ENCODE measurements around the gene CCDC51.

Gene CCDC51

DNA sequence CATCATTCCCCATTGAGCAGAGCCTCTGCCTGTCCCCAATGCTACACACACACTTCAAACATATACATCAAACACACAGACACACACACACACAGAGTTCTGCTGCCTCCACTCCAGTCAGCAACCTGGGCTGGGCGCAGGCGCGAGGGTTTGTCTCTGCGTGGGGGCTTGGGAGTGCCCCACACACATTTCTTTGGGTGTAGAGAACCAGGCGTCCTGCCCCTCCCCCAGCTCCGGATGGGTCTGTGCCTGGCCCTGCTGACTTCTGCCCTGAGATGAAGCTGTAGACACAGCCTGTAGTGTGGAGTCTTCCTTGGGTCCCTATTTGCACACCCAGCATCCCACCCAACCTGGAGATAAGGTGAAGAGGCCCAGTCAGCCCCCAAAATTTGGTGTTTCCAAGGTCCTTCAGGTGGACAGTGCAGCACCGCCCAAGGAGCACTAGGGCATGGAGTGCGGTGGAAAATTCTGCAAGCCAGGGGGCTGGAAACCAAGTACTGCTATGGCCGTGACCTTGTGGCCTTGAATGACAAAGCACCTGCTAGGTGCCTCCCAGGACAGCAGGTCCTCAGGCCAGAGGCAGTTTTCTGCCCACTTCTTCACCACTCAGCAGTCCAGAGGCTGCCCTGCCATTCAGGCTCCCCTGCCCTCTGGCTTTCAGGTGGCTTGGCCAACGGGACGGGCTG lies 41.1 kb downstream of the CCDC51 start:
- Histone ChIP-seq H3K4me1 (ENCODE audit: control insufficient read depth, insufficient read depth, low read length, poor library complexity, severe bottlenecking) (no peaks in the 10 kb centered on the region), H3K9me3 (ENCODE audit: control insufficient read depth, low read length) (no peaks in the 10 kb centered on the region), H3K36me3 (ENCODE audit: control insufficient read depth, insufficient read depth, low read length) (peaks cover 13% of the 10 kb centered on the region), H3K27ac (ENCODE audit: low read depth, low read length, severe bottlenecking) (no peak overlapping the region), H3K4me3 (ENCODE audit: extremely low read depth, insufficient read depth, low read length, poor library complexity, severe bottlenecking) (no peak overlapping the region)
- 80 to 81% methylated on average over 7 to 11 of the region's 11 CpGs for WGBS, 2 experiments (ENCODE audit: insufficient coverage in 2 of 2)

DNA sequence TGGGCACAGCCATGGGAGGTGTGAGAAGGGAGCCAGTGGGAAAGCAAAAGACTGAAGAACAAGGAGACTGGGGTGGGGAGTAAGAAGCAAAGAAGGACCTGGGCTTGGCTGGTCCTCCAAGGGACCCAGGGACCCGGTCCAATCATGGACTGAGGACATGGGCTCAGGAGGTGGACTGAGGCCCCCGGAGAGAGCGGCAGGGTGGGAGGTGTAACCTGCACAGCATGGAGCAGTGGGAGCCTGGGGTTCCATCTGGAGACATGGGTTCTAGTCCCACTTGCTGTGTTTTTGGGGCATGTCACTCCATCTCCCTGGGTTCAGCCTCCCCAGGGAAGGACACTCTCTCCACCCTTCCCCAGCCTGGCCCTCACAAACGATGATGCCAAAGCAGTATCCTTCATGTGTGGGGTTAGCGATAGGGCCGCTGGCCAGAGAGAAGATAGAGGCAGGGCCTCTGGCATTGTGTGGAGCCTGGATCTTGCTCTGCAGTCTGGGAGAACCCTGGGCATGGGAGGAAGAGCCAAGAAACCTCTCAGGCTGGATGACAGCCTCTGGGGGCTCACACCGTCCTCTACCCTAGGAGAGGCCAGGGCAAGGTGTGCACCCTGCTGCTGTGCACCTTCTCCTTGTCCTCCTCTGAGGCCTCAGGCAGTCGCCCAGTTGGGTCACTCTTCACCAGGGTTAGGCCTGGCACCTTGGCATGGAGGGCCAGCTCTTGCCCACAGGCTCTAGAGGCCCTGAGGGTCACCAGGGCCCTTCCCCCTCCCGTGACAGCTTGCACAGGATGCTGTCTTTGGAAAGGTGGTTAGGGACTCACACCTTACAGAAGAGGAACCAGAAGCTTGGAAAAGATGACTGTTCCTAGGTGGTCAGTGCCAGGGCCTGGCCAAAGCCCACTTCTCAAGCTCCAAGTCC lies 41.9 kb downstream of the CCDC51 start:
- Histone ChIP-seq H3K27ac (ENCODE audit: low read depth, low read length, severe bottlenecking) (no peak overlapping the region), H3K4me3 (ENCODE audit: extremely low read depth, insufficient read depth, low read length, poor library complexity, severe bottlenecking) (no peak overlapping the region), H3K36me3 (ENCODE audit: control insufficient read depth, insufficient read depth, low read length) (peaks cover 11% of the 10 kb centered on the region), H3K4me1 (ENCODE audit: control insufficient read depth, insufficient read depth, low read length, poor library complexity, severe bottlenecking) (no peaks in the 10 kb centered on the region), H3K9me3 (ENCODE audit: control insufficient read depth, low read length) (no peaks in the 10 kb centered on the region)
- WGBS, 2 experiments (ENCODE audit: insufficient coverage in 2 of 2) = 83 to 89% methylated on average over 7 to 9 of the region's 9 CpGs

DNA sequence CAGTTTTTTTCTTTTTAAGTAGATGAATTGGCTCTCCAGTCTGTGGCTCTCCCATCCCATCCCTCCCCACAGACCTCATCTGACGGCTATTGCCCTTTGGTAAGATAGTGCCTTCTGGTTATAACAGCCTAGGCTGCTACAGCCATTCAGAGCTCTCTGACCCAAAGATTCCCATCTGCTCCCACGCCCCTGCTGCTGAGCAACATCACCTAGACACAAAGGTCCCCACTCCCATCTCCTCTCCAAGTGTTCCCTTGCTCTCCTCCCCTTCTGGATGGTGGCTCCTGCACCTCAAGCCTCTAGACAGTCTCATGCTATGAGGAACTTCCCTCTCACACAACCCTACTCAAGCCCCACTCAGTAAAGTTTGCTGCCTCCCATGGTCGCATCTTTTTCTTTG lies 44.2 kb downstream of the CCDC51 start:
- Histone ChIP-seq H3K4me1 (ENCODE audit: control insufficient read depth, insufficient read depth, low read length, poor library complexity, severe bottlenecking) (no peaks in the 10 kb centered on the region), H3K27ac (ENCODE audit: low read depth, low read length, severe bottlenecking) (no peak overlapping the region), H3K4me3 (ENCODE audit: extremely low read depth, insufficient read depth, low read length, poor library complexity, severe bottlenecking) (no peak overlapping the region), H3K36me3 (ENCODE audit: control insufficient read depth, insufficient read depth, low read length) (no peaks in the 10 kb centered on the region), H3K9me3 (ENCODE audit: control insufficient read depth, low read length) (no peaks in the 10 kb centered on the region)
- 82 to 92% methylated on average over 2 to 3 of the region's 3 CpGs for WGBS, 2 experiments (ENCODE audit: insufficient coverage in 2 of 2)

DNA sequence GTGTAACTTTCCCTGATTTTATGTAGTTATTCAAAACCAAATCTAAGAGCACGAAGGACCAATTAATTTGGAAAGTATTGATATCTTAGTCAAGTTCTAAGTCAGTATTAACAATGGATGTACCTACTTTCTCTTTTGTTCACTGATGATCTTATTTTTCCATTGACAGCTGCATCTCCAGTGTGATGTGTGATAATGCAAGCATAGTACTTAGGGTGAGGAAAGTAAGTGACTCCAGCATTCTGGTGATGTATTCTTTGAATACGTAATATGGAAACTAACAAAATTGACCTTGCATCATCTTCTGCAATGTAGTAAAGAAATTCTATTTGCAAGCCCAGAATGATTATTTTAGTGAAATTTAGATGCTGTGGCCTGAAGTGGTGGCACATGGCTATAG lies 45.5 kb downstream of the CCDC51 start:
- Histone ChIP-seq H3K4me1 (ENCODE audit: control insufficient read depth, insufficient read depth, low read length, poor library complexity, severe bottlenecking) (no peaks in the 10 kb centered on the region), H3K9me3 (ENCODE audit: control insufficient read depth, low read length) (no peaks in the 10 kb centered on the region), H3K27ac (ENCODE audit: low read depth, low read length, severe bottlenecking) (no peak overlapping the region), H3K4me3 (ENCODE audit: extremely low read depth, insufficient read depth, low read length, poor library complexity, severe bottlenecking) (no peak overlapping the region), H3K36me3 (ENCODE audit: control insufficient read depth, insufficient read depth, low read length) (no peaks in the 10 kb centered on the region)
- WGBS, 2 experiments (ENCODE audit: insufficient coverage in 2 of 2) = 100% methylated on average over 1 of the region's 2 CpGs; no CpG with 5 or more reads in 1 of the 2 experiments

DNA sequence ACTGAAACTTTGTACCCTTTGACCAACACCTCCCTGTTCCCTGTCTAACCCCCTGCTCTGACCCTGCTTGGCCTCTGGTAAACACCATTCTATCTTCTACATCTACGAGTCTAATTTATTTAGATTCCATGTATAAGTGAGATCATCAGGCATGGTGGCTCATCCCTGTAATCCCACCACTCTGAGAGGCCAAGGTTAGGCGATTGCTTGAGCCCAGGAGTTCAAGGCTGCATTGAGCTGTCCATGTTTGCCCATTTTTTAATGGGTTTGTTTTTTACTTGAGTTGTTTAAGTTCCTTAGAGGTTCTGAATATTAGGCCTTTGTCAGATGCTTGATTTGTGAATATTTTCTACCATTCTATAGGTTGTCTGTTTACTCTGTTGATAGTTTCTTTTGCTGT lies 51.0 kb downstream of the CCDC51 start:
- H3K9me3 ChIP-seq (ENCODE audit: control insufficient read depth, low read length) = no peaks in the 10 kb centered on the region
- WGBS, 2 experiments (ENCODE audit: insufficient coverage in 2 of 2) = 50 to 60% methylated on average over 1 of the region's 2 CpGs
- no peak overlapping the region for H3K4me3 ChIP-seq (ENCODE audit: extremely low read depth, insufficient read depth, low read length, poor library complexity, severe bottlenecking)
- H3K4me1 ChIP-seq (ENCODE audit: control insufficient read depth, insufficient read depth, low read length, poor library complexity, severe bottlenecking) = no peaks in the 10 kb centered on the region
- H3K36me3 ChIP-seq (ENCODE audit: control insufficient read depth, insufficient read depth, low read length) = no peaks in the 10 kb centered on the region
- no peak overlapping the region for H3K27ac ChIP-seq (ENCODE audit: low read depth, low read length, severe bottlenecking)

DNA sequence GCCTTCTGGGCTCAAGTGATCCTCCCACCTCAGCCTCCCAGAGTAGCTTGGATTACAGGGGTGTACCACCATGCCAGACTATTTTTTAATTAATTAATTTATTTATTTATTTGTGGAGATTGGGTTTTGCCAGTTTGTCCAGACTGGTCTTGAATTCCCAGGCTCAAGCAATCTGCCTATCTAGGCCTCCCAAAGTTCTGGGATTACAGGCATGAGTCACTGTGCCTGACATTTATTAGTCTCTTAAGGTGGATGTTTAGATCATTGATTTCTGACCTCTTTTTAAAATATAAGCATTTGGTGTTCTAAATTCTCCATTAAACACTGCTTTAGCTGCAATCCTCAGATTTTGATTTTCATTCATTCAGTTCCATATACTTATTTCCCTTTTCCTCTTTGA lies 52.3 kb downstream of the CCDC51 start:
- H3K36me3 ChIP-seq (ENCODE audit: control insufficient read depth, insufficient read depth, low read length) = no peaks in the 10 kb centered on the region
- no peaks in the 10 kb centered on the region for H3K4me1 ChIP-seq (ENCODE audit: control insufficient read depth, insufficient read depth, low read length, poor library complexity, severe bottlenecking)
- no peak overlapping the region for H3K4me3 ChIP-seq (ENCODE audit: extremely low read depth, insufficient read depth, low read length, poor library complexity, severe bottlenecking)
- H3K27ac ChIP-seq (ENCODE audit: low read depth, low read length, severe bottlenecking) = no peak overlapping the region
- H3K9me3 ChIP-seq (ENCODE audit: control insufficient read depth, low read length) = no peaks in the 10 kb centered on the region
